HG03571 (cell line): ENCODE data around the gene TBC1D3D.
"Not testable (repeated sequence)": the region's sequence is repeated elsewhere in the genome, so short reads cannot be mapped to it uniquely, and the experiment has no call there.

ENCODE experiments used
- ATAC-seq: cut with Tn5 transposase; IDR thresholded peaks from one replicate; pipeline ENCODE4 v1.9.1; 2021; ENCODE audit not compliant: unreplicated experiment

TBC1D3D gene

DNA sequence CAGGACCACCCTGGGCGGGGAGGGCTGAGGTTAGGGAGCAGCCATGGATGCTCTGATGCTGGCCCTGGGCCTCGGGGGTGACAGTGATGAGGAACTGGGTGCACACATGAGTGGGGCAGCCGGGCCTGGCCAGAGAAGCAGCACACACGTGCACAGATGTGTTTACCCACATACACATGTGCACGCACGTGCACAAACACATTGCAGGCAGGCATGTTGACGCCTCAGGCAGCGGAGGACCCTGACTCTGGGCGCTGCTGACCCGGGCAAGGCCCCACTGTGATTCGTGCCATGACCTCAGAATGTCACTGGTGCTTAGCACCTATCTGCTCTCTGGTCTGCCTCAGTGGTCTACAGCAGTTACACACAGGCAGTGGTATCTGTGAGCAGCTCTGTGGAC is at the start of gene TBC1D3D:
Gene TBC1D3D, plus strand, starts transcription at position 301 of the 400 bp plus-strand sequence. CDS start 1,585 bp downstream, outside the sequence.
- ATAC-seq, result not testable (repeated sequence)

GRCh38 chr17:37988960-37989359 is 14.8 kb upstream of the TBC1D3D start, which contains the start of gene TBC1D3L:
Gene TBC1D3L, minus strand, starts transcription at chr17:37989060. Its CDS starts 1,540 bp downstream, at chr17:37987520.
- ATAC-seq, result not testable (repeated sequence)
